Mucosa of descending colon (tissue), 3 donors: ENCODE results near the gene SLC9A7. TPM values are rescaled to one million over a fixed set of nuclear protein-coding genes. Genes with fewer than 3 reads are reported as not detected.
A peak's percentile ranks its signal among the peaks of the same experiment; 100 is the strongest.

Source experiments
- ATAC-seq: fragments of 200-7000 bp; cut with Tn5 transposase; one replicate; pipeline ENCODE4 v1.9.1; 2020; ENCODE audit warnings: mild to moderate bottlenecking, moderate library complexity
- DNase-seq, 3 donors: peaks; one replicate each; pipeline ENCODE4 v3.0.0-alpha.2; 2020
- H3K36me3 ChIP-seq: fragments of 200-600 bp; one replicate; pipeline ENCODE4 v1.8.0; 2021; ENCODE audit warnings: low read depth, mild to moderate bottlenecking
- H3K4me1 ChIP-seq: fragments of 200-600 bp; one replicate; pipeline ENCODE4 v1.8.0; 2021; ENCODE audit warnings: low read depth, mild to moderate bottlenecking
- H3K4me3 ChIP-seq: fragments of 200-600 bp; one replicate; pipeline ENCODE4 v1.8.0; 2021; ENCODE audit warnings: mild to moderate bottlenecking
- H3K9me3 ChIP-seq: fragments of 200-600 bp; one replicate; pipeline ENCODE4 v1.8.0; 2021; ENCODE audit warnings: mild to moderate bottlenecking
- intact Hi-C, 2 donors: fragments of 100-400 bp; cut with DNase I in 1 of 2; cut with micrococcal nuclease in 1 of 2; formaldehyde crosslinking; loops; one replicate each; pipeline versions ENCODE4 v1.11.0 to v1.11.1; 2022; cut with DNase I, micrococcal nuclease
- long read RNA-seq, 2 donors: library from polyadenylated mRNA; unstranded; transcript quantifications; one replicate each; pipeline ENCODE4 v2.0.0, GENCODE V29; 2019 to 2021
- total RNA-seq, 3 donors: library from RNA; stranded (reverse); fragmentation: NEBNext Ultra II Directional in 2 of 3; extraction: Animal tissue kit (Norgen Biotek cat#: 25700) in 2 of 3; gene quantifications; one replicate each; pipeline versions ENCODE4 v1.2.1 to v1.2.4, GENCODE V29; 2021 to 2023
- TF ChIP-seq, protein P1 (sequence below): fragments of 200-600 bp; IDR thresholded peaks from one replicate; pipeline ENCODE4 v1.8.0; 2022; ENCODE audit warnings: antibody characterized with exemption, mild to moderate bottlenecking
- donor health status: DM: no; HTN: no; CAD: no; lungs with moderate emphysema.
- donor health status: DM: no; HTN: no; CAD: no.
- donor health status: DM: no; HTN: yes; CAD: no.

The SLC9A7 gene
- total RNA-seq, result 1 to 10 TPM in 2 of 3 donors, under 1 TPM in 1; 0.46 to 2.7 (median 1.3) TPM
- long read RNA-seq, donor 1, result 0 reads
- long read RNA-seq, donor 2, result 0 reads

DNA sequence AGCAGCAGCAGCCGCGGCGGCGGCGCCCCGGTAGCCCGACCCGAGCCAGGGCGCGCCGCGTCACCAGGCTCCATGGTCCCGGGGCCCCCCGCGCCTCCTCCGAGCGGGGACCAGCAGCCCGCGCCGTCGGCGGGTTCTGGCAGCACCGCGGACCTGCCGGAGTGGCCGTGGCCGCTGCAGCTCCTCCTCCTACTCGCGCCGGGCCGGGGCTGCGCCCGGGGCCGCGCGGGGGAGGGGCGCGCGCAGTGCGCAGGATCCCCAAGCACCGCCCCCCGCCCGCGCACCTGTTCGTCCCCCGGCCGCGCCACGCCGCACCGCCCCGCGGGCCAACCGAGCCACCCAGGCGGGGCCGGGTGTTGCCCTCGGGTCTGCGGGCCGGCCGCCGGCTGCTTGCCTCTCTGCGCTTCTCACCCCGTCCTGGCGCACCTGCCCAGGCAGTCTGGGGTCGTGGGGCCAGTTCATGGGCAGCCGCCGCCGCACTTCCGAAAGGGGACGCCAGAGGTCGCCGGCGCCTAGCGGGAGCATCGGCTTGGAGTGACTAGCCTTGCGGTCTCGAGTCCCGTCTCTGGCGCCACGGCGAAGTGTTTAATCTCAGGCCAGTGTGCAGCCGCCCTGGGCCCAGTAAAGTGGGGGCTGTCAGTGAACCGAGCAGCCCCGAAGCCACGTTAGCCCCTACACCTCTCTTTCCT, at the start of gene SLC9A7:
TSS of gene SLC9A7 (minus strand) at position 163 of the 689 bp plus-strand sequence. CDS start at position 74, 89 bp downstream.
- TF ChIP-seq, protein P1, sequence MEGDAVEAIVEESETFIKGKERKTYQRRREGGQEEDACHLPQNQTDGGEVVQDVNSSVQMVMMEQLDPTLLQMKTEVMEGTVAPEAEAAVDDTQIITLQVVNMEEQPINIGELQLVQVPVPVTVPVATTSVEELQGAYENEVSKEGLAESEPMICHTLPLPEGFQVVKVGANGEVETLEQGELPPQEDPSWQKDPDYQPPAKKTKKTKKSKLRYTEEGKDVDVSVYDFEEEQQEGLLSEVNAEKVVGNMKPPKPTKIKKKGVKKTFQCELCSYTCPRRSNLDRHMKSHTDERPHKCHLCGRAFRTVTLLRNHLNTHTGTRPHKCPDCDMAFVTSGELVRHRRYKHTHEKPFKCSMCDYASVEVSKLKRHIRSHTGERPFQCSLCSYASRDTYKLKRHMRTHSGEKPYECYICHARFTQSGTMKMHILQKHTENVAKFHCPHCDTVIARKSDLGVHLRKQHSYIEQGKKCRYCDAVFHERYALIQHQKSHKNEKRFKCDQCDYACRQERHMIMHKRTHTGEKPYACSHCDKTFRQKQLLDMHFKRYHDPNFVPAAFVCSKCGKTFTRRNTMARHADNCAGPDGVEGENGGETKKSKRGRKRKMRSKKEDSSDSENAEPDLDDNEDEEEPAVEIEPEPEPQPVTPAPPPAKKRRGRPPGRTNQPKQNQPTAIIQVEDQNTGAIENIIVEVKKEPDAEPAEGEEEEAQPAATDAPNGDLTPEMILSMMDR, result peak; percentile 72
- Histone ChIP-seq H3K4me1 (no peaks in the 10 kb centered on the region), H3K36me3 (no peaks in the 10 kb centered on the region), H3K9me3 (no peaks in the 10 kb centered on the region), H3K4me3 (peak within 1 kb of the TSS; percentile 19)
- peak; percentile 87 for ATAC-seq
- intact Hi-C loops, result no loop called here
- DNase-seq, result peak; percentile 79 to 86 (median 82)

DNA sequence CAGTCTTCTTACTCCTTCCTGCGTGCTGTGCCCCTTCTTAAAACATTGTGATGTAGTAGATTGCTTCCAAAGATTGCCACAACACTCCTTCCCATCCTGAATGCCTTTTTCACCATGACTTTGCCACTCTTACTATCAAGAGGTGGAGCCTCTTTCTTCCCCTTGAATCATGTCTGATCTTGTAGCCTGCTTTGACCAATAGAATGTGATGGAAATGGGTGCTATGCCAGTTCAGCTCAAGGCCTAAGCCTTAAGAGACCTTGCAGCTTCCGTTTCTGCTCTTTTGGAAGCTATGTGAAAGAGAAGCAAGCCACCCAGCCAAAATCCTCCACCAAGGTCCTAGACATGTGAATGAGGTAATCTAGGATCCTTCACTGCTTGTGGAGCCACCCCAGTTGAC, 46.4 kb upstream of the SLC9A7 start:
- Histone ChIP-seq H3K4me1 (no peaks in the 10 kb centered on the region), H3K36me3 (no peaks in the 10 kb centered on the region), H3K9me3 (no peaks in the 10 kb centered on the region), H3K4me3 (no peak overlapping the region)
- ATAC-seq (no peak), DNase-seq (no peak)
- TF ChIP-seq, protein P1, result no peak
- intact Hi-C loops, result no loop called here

DNA sequence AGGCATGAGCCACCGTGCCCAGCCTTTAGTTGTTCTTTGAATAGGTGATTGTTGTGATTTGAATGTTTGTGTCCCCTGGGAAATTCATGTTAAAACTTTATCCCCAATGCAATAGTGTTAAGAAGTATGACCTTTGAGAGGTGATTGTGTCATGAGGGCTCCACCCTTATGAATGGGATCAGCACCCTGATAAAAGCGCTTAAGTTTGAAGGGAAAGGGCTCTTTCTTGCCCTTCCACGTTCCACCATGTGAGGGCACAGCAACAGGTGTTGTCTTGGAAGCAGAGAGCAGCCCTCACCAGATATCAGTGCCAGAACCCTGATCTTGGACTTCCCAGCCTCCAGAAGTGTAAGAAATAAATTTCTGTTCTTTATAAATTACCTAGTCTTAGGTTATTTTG, 44.2 kb upstream of the SLC9A7 start:
- H3K36me3 ChIP-seq, result no peaks in the 10 kb centered on the region
- TF ChIP-seq, protein P1, result no peak
- no peaks in the 10 kb centered on the region for H3K9me3 ChIP-seq
- ATAC-seq (no peak), DNase-seq (no peak)
- intact Hi-C loops, result no loop called here
- H3K4me3 ChIP-seq, result no peak overlapping the region
- H3K4me1 ChIP-seq, result no peaks in the 10 kb centered on the region

DNA sequence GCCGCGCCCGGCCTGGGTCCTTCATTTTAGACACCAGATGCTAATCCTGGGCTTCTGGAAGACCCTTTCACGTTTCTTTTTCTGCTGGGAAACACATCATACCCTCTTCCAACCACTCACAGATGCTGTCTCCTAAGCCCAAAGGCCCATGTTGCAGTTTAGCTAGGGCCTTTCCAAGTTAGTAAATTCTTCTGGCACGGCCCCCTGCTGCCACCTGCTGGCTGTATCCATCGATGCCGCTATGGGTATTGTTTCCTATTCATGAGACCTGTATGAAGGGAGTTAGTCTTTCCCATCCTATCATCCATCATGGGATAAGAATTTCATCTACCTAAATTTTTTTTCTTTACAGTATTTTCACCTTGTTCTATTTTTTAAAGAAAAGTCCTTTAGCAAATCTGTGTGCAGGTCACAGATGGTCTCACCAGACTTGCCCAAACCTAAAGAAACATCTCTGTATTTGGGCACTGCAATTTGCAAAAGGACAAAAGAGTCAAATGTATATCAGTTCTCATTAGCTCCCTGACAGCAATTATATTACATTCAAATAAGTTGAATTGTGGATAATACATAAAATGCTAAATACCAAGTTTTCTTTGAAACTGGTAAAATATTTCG, 37.8 kb upstream of the SLC9A7 start:
- H3K4me3 ChIP-seq, result no peak overlapping the region
- DNase-seq (peak; percentile 55 to 84 (median 78)), ATAC-seq (peak; percentile 84)
- TF ChIP-seq, protein P1, result peak; percentile 46
- no peaks in the 10 kb centered on the region for H3K4me1 ChIP-seq
- H3K36me3 ChIP-seq, result no peaks in the 10 kb centered on the region
- intact Hi-C loops, result no loop called here
- H3K9me3 ChIP-seq, result no peaks in the 10 kb centered on the region

DNA sequence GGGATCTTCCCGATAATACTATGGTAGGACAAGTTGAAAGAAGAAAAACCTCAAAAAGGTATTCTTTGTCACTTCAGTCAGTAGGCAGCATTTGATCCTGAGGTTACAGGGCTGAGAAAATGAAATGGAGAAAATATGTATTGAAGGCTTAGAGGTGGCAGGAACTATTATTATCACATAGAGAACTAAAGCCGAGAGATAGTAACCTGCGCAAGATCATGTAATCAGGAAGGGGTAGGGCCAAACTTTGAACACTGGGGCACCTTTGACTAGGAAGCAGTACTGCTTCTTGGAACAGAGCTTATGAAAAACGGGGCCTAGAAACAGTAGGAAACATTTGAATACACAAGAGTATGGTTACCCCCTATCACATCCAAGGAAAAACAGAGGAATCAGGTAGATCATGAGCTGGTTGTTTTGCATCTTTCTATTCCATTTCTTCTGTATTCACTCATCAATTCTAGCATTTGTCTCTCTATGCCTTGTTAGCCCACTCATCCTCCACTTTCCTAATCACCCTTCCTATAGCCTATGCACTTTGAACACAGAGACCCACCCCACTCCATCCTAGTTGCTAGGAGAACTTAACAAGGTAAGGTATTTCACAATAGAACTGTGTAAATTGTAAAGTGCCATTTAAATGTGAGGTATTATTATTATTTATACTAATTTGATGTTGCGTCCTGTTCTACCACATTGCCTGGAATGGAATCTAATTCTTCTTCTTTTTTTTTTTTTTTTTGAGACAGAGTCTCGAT, 34.6 kb upstream of the SLC9A7 start:
- no peak for DNase-seq
- no peaks in the 10 kb centered on the region for H3K4me1 ChIP-seq
- H3K9me3 ChIP-seq, result no peaks in the 10 kb centered on the region
- intact Hi-C loops, result no loop called here
- H3K4me3 ChIP-seq, result no peak overlapping the region
- no peaks in the 10 kb centered on the region for H3K36me3 ChIP-seq
- no peak for ATAC-seq
- TF ChIP-seq, protein P1, result no peak
